GM23338 (cell line): ENCODE measurements around the gene ZNF516. TPM values are rescaled to one million over a fixed set of nuclear protein-coding genes. Genes with fewer than 3 reads are reported as not detected.

Source experiments
- ATAC-seq: fragments of 200-7000 bp; cut with Tn5 transposase; 3 replicates; pipeline ENCODE4 v1.9.1; 2020
- DNase-seq: peaks from one replicate; pipeline ENCODE4 v3.0.0-alpha.2; 2015; ENCODE audit warnings: low spot score
- H2AFZ ChIP-seq: fragments of 200-600 bp; sonication (generic); 2 replicates; pipeline ENCODE4 v1.8.0; 2016; ENCODE audit warnings: antibody characterized with exemption, mild to moderate bottlenecking, moderate library complexity
- H3F3A ChIP-seq: fragments of 200-600 bp; sonication (generic); replicated peaks from 2 replicates; pipeline ENCODE4 v1.8.0; 2017; ENCODE audit warnings: antibody characterized with exemption, mixed run types, low read depth
- H3K27ac ChIP-seq: fragments of 200-600 bp; sonication (generic); 2 replicates; pipeline ENCODE4 v1.6.1; 2016; ENCODE audit warnings: low read depth
- H3K27me3 ChIP-seq: fragments of 200-600 bp; sonication (generic); 2 replicates; pipeline ENCODE4 v1.8.0; 2016; ENCODE audit warnings: mild to moderate bottlenecking, mixed run types, moderate library complexity; ENCODE audit not compliant: insufficient read depth
- H3K36me3 ChIP-seq: fragments of 200-600 bp; sonication (generic); 2 replicates; pipeline ENCODE4 v1.8.0; 2016; ENCODE audit warnings: mild to moderate bottlenecking; ENCODE audit not compliant: insufficient read depth
- H3K4me1 ChIP-seq: fragments of 200-600 bp; sonication (generic); 2 replicates; pipeline ENCODE4 v1.8.0; 2016; ENCODE audit warnings: mild to moderate bottlenecking, moderate library complexity; ENCODE audit not compliant: insufficient read depth
- H3K4me2 ChIP-seq: fragments of 200-600 bp; sonication (generic); 2 replicates; pipeline ENCODE4 v1.7.1; 2017; ENCODE audit warnings: mixed run types
- H3K4me3 ChIP-seq: fragments of 200-600 bp; sonication (generic); 2 replicates; pipeline ENCODE4 v1.6.1; 2016; ENCODE audit warnings: mixed run types
- H3K79me2 ChIP-seq: fragments of 200-600 bp; sonication (generic); replicated peaks from 2 replicates; pipeline ENCODE4 v1.8.0; 2017; ENCODE audit warnings: mild to moderate bottlenecking; ENCODE audit not compliant: insufficient read depth
- H3K9me2 ChIP-seq: fragments of 200-600 bp; sonication (generic); 2 replicates; pipeline ENCODE4 v1.8.0; 2017; ENCODE audit not compliant: insufficient read depth
- H4K20me1 ChIP-seq: fragments of 200-600 bp; sonication (generic); replicated peaks from 2 replicates; pipeline ENCODE4 v1.8.0; 2017; ENCODE audit warnings: mild to moderate bottlenecking; ENCODE audit not compliant: insufficient read depth
- H3K27ac Mint-ChIP-seq: 2 replicates; pipeline ENCODE4 v1.8.0; 2020; ENCODE audit warnings: inconsistent platforms, mild to moderate bottlenecking, moderate library complexity, mixed read lengths
- H3K27me3 Mint-ChIP-seq: 3 replicates; pipeline ENCODE4 v1.8.0; 2022; ENCODE audit warnings: low read depth, mild to moderate bottlenecking, moderate library complexity, mixed read lengths, inconsistent platforms; ENCODE audit not compliant: insufficient read depth, poor library complexity
- H3K36me3 Mint-ChIP-seq: 3 replicates; pipeline ENCODE4 v1.8.0; 2021; ENCODE audit warnings: low read depth, mild to moderate bottlenecking, inconsistent platforms, moderate library complexity, mixed read lengths
- H3K4me1 Mint-ChIP-seq: 3 replicates; pipeline ENCODE4 v1.8.0; 2020; ENCODE audit warnings: mild to moderate bottlenecking, inconsistent platforms, mixed read lengths
- H3K4me3 Mint-ChIP-seq: 3 replicates; pipeline ENCODE4 v1.8.0; 2021; ENCODE audit warnings: moderate library complexity, mild to moderate bottlenecking, inconsistent platforms, mixed read lengths
- H3K9me3 Mint-ChIP-seq: 3 replicates; pipeline ENCODE4 v1.8.0; 2020; ENCODE audit warnings: moderate library complexity, mild to moderate bottlenecking, inconsistent platforms, mixed read lengths
- CREB1 ChIP-seq: fragments of 250-450 bp; sonication (Bioruptor Pico); IDR thresholded peaks from 2 replicates; pipeline ENCODE4 v1.5.0; 2020; ENCODE audit warnings: low read depth, mild to moderate bottlenecking, moderate library complexity
- CTCF ChIP-seq, 2 experiments: fragments of 200-600 bp in 1 of 2; sonication (generic) in 1 of 2; conservative IDR thresholded peaks; 2 replicates each; pipeline versions ENCODE4 v1.5.1 to v1.6.1; 2016 to 2017; ENCODE audit warnings: antibody characterized with exemption in 2 of 2, low read depth in 2 of 2, mild to moderate bottlenecking in 2 of 2, moderate library complexity in 1 of 2
- ETS1 ChIP-seq: IDR thresholded peaks from 2 replicates; pipeline ENCODE4 v1.6.1; 2016; ENCODE audit warnings: antibody characterized with exemption
- EZH2 ChIP-seq: fragments of 200-600 bp; sonication (generic); IDR thresholded peaks from one replicate; pipeline ENCODE4 v1.8.0; 2017; ENCODE audit warnings: antibody characterized with exemption, mild to moderate bottlenecking, low read depth; ENCODE audit not compliant: unreplicated experiment
- EZH2phosphoT487 ChIP-seq: fragments of 200-600 bp; sonication (generic); IDR thresholded peaks from one replicate; pipeline ENCODE4 v1.8.1; 2018; ENCODE audit warnings: antibody characterized with exemption; ENCODE audit not compliant: unreplicated experiment
- JUNB ChIP-seq: IDR thresholded peaks from one replicate; pipeline ENCODE4 v1.6.1; 2016; ENCODE audit warnings: antibody characterized with exemption; ENCODE audit not compliant: unreplicated experiment
- NANOG ChIP-seq: IDR thresholded peaks from 2 replicates; pipeline ENCODE4 v1.6.1; 2016; ENCODE audit warnings: antibody characterized with exemption, borderline replicate concordance
- POLR2AphosphoS5 ChIP-seq: IDR thresholded peaks from 2 replicates; pipeline ENCODE4 v1.6.1; 2016; ENCODE audit warnings: antibody characterized with exemption, low read depth
- REST ChIP-seq: IDR thresholded peaks from one replicate; pipeline ENCODE4 v1.6.1; 2018; ENCODE audit warnings: antibody characterized with exemption; ENCODE audit not compliant: unreplicated experiment
- STAT1 ChIP-seq: IDR thresholded peaks from one replicate; pipeline ENCODE4 v1.6.1; 2016; ENCODE audit warnings: antibody characterized with exemption; ENCODE audit not compliant: unreplicated experiment
- ZNF114 ChIP-seq: fragments of 250-450 bp; sonication (Bioruptor Pico); IDR thresholded peaks from 2 replicates; pipeline ENCODE4 v1.5.0; 2020; ENCODE audit warnings: mild to moderate bottlenecking, moderate library complexity
- ZNF331 ChIP-seq: fragments of 250-450 bp; sonication (Bioruptor Pico); IDR thresholded peaks from 2 replicates; pipeline ENCODE4 v1.5.0; 2020; ENCODE audit warnings: low read depth, mild to moderate bottlenecking, moderate library complexity
- ZNF462 ChIP-seq: fragments of 250-450 bp; sonication (Bioruptor Pico); IDR thresholded peaks from 2 replicates; pipeline ENCODE4 v1.5.0; 2020; ENCODE audit warnings: mild to moderate bottlenecking, moderate library complexity
- polyA plus RNA-seq: library from polyadenylated mRNA; unstranded; fragments of >200 nt; fragmentation: Nextera tagmentation; extraction: Ambion mirVana; gene quantifications from 2 replicates; pipeline ENCODE4 v1.2.1, GENCODE V29; 2016
- total RNA-seq: library from RNA; depleted of rRNA; stranded (reverse); fragments of >200 nt; shearing (Covaris generic); gene quantifications from 2 replicates; pipeline ENCODE4 v1.2.3, GENCODE V29; 2014

Gene ZNF516
- total and polyA plus RNA-seq, 2 experiments from 2014 or later = 11.9 to 24.2 TPM

- peaks cover 19% of the 10 kb centered on the region for H3K4me1 Mint-ChIP-seq
- ATAC-seq (no peak), DNase-seq (no peak)
Observed at GRCh38 chr18:76396792-76397191, 98.2 kb downstream of the ZNF516 start.

More at GRCh38 chr18:76396792-76397191, 98.2 kb downstream of the ZNF516 start:
- Histone ChIP-seq H3K27me3 (no peaks in the 10 kb centered on the region), H3K27ac (no peak overlapping the region), H3K9me2 (no peaks in the 10 kb centered on the region), H3K4me2 (no peak overlapping the region), H2AFZ (no peak overlapping the region), H4K20me1 (no peaks in the 10 kb centered on the region), H3F3A (no peaks in the 10 kb centered on the region), H3K79me2 (peaks cover 3% of the 10 kb centered on the region; the same call in 1 of the 2 replicates), H3K4me1 (0 out of 2 replicates have a peak, but pooled peaks cover 4% of the 10 kb centered on the region), H3K36me3 (no peaks in the 10 kb centered on the region), H3K4me3 (no peak overlapping the region)
- Mint-ChIP-seq H3K9me3 (peaks cover 12% of the 10 kb centered on the region), H3K27me3 (peaks cover 12% of the 10 kb centered on the region), H3K4me3 (no peak overlapping the region), H3K36me3 (peaks cover 13% of the 10 kb centered on the region), H3K27ac (no peak overlapping the region)
- TF ChIP-seq STAT1 (no peak), EZH2 (no peak), POLR2AphosphoS5 (no peak), NANOG (no peak), CTCF (conservative IDR thresholded peaks at IDR 0.05; ENCODE audit: low read depth in 2 of 2) (no peak), ZNF462 (no peak), REST (no peak), ZNF331 (CRISPR knock-in tag) (no peak), JUNB (no peak), ETS1 (no peak), ZNF114 (CRISPR knock-in tag) (no peak), EZH2phosphoT487 (no peak), CREB1 (CRISPR knock-in tag) (no peak)
